Skin epidermis (tissue), 12 donors: Measurements from ENCODE around the gene GRPR.

Source experiments
- H3K27ac ChIP-seq, 21 experiments: fragments of 200-600 bp; sonication (generic) in 11 of 21; one replicate each; pipeline ENCODE4 v1.5.0; 2020; ENCODE audit warnings: mild to moderate bottlenecking in 3 of 21, inconsistent platforms in 2 of 21, moderate library complexity in 2 of 21
- H3K4me3 ChIP-seq, 7 experiments: fragments of 200-600 bp; sonication (generic) in 2 of 7; one replicate each; pipeline ENCODE4 v1.5.0; 2020; ENCODE audit warnings: inconsistent platforms in 2 of 7, mild to moderate bottlenecking in 2 of 7, moderate library complexity in 1 of 7

GRPR gene

DNA sequence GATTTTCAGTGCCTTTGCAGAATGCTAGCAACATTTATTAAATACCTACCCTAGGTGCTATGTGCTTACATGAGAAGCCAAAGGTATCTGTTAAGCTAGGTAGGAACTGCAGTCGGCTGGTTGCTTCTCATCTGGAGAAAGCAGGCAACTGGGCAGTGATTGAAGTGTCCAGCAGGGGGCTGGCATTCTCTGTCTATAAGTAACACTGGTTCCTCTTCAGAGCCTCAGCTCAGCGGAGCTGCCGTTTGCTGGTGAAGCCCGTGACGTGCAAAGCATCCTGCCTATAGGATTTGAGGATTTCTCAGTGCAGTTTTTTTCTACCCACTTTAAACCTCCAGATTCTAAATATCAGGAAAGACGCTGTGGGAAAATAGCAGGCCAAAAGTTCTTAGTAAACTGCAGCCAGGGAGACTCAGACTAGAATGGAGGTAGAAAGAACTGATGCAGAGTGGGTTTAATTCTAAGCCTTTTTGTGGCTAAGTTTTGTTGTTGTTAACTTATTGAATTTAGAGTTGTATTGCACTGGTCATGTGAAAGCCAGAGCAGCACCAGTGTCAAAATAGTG lies at the start of gene GRPR:
Gene GRPR (plus strand): TSS at position 344 of the 565 bp plus-strand sequence. CDS start 389 bp downstream, outside the sequence.
- H3K4me3 ChIP-seq = no peak within 1 kb of the TSS
- H3K27ac ChIP-seq = no peak within 1 kb of the TSS

DNA sequence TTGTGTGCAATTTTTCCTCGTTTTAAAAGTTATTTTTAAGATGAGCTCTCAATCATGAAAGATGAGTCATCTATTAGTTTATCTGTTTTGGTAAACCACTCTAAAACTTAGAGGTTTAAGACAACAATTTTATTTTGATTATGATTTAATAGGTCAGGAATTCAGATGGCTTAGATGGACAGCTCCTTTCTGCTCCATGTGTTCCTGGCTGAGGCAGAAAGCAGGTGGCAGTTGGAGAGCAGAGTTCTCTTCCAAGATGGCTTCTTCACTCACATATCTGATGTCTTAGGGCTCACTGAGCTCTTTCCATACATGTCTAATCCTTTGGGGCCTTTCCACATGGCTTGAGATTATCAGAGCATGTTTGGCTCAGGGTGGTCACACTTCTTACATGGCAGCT lies 48.3 kb upstream of the GRPR start:
- Histone ChIP-seq H3K27ac (no peak overlapping the region), H3K4me3 (no peak overlapping the region)

DNA sequence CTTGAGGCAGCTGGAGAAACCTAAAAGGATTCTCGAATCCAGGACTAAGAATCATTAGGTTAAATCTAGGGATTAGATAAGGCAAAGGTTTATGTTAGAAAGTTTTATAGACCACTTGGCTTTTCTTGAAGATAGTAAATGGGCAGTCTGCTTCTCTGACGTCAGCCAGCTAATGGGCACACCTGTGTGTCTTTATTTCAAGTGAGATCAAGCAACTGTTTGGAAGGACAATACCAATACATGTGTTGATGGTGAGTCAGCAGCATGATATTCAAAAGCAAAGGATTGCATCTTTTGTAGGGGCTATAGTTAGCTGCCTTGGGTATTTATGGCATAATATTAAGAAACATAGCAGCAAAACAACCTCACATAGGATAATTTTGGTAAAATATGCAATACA lies 46.5 kb upstream of the GRPR start:
- no peak overlapping the region for H3K4me3 ChIP-seq

DNA sequence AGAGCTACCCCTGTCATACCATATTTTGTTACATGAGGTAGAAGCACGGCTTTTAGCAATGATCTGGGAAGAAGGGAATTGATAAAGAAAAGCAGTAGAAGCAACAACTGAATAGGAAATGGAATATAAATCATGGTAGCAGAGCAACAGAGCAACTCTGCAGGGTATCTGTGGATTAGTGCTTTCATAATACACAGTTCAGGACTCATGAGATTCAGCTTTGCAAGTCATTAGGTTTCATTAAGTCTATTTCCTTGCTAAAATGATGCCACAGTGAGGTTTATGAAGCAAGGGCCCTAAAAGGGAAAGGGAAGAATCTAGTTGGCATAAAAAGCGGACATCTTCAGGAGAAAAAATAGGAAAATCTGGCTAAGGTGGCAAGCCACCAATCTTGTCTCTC lies 45.6 kb upstream of the GRPR start:
- H3K27ac ChIP-seq = no peak overlapping the region
- H3K4me3 ChIP-seq = no peak overlapping the region

More for the DNA sequence above, 46.5 kb upstream of the GRPR start:
- no peak overlapping the region for H3K27ac ChIP-seq

DNA sequence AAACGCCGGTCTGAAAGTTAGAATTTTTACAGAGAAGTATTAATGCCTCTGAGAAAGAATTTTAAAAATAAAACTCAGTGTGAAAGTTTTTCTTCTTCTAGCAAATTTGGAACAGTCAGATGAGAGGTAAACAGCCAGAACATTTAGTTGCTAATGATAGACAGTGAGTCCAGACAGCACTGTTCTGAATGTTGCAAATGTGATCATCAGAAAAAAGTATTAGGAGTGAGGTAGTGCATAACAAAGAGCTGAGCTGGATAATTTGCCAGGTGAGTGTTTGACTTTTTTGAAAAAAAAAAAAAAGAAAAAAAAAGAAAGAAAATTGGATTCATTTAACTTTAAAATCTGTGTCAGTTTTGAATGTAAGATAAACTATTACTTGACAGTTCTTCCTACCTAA lies 42.0 kb upstream of the GRPR start:
- H3K4me3 ChIP-seq = no peak overlapping the region
- H3K27ac ChIP-seq = no peak overlapping the region

DNA sequence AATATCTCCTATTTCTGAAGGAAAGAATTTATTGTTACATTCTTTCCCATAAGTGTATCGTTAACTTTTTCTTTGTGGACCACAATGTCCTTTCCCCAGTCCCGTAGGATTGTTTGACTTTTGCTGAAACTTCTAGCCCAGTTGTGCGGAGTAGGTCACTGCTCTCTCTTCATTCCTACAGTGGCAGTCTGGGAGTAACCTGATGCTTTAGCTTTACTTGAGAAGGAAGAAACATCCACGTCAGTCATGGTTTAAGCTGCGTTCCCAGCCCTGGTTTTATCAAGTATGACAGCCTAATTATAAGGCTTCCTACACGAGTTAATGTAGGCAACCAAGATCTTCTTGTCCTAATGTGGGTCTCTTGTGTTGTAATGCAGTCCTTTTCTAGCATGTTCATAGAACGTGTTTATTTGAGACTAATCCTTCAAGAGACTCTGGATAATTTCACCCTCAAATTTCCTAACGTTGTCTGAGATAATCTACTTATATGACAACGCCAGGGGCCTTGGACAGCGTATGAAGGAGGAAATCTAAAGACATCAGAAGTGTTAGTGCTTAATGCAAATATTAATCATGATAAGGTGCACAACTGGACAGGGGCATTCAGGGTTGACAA lies 40.8 kb upstream of the GRPR start:
- Histone ChIP-seq H3K4me3 (no peak overlapping the region), H3K27ac (no peak overlapping the region)

DNA sequence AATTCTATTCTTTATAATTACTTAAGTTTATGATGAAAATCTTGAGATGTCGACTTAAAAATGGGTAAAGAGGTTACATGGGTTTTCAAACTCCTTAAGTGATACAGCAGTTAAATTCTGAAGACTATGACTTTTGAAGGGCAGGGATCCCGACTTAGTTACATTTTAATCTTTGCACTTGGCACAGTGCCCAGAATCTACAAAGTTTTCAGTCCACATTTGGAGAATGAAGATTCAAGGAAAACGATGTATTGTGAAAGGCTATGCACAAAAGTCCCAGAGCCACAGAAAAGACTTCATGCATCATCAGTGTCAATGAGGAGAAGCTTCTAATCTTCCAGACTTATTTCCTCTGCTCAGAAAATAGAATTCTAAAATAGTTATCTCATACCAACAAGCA lies 36.3 kb upstream of the GRPR start:
- no peak overlapping the region for H3K4me3 ChIP-seq
- no peak overlapping the region for H3K27ac ChIP-seq

DNA sequence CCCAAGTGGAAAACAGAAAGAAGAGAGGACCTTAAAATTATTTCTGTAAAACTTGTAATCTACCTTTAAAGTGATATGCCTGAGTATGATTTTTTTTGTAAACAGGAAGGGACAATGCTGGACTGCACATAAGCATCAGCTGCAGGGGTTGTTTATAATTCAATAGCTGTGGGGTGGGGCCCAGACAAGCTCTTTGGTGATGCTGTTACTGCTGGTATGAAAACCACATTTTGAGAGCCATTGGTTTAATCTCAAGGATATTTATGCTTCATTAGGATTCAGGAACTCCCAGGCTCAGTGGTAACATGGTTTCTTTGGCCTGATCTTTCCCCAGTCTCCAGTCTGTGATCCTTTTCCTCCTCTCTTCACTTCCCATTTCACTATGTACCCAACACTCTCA lies 34.3 kb upstream of the GRPR start:
- no peak overlapping the region for H3K27ac ChIP-seq
- H3K4me3 ChIP-seq = no peak overlapping the region

DNA sequence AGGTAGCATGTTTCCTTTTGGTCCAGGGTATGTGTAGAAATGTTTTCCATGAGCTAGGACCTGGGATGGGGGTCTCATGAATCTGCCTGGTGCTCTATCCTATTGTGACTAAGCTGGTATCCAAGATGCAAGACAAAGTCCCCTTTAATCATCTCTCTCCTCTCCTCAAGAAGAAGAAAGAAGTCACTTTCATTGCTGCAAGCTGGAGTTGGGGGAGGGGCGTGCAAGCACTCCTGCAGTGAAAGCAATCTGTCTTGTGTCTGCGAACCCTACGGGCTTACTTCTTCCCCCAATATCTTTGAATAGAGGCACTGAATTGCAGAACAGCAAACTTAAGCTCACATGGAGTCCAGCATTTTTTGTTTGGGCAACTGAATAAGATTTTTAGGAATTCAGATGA lies 27.2 kb upstream of the GRPR start:
- H3K27ac ChIP-seq = no peak overlapping the region
- H3K4me3 ChIP-seq = no peak overlapping the region

DNA sequence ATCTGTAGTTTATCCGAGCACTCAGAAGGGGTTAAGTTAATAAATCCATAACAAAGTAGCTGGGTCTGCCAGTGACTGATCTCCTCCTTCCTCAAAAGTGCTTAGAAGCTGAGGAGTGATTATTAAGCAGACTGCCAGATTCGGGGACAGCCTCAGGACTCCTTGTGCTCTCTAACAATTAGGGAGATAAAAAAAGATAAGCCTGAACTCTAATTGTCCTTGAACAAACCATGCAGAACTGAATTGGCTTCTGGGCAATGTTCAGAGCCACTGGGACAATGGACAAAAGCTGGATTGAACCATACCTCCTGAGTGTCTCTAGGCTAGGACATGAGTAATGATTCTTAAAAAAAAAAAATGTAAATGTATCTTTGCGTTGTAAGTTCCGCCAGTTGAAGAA lies 22.7 kb upstream of the GRPR start:
- Histone ChIP-seq H3K4me3 (no peak overlapping the region), H3K27ac (no peak overlapping the region)

DNA sequence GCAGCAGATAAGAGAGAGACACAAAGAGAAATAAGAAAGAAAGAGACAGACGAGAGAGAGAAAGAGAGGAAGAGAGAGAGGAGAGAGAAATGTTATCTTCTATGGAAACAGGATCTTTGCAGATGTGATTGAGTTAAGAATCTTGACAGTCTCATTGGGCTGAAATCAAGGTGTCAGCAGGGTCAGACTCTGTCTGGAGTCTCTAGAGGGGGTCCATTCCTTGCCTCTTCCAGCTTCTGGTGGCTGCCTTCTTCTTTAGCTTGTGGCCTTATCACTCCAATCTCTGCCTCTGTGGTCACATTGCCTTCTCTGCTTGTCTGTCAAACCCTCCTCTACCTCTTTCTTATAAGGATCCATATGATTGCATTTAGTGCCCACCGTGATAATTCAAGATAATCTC lies 21.8 kb upstream of the GRPR start:
- no peak overlapping the region for H3K4me3 ChIP-seq

DNA sequence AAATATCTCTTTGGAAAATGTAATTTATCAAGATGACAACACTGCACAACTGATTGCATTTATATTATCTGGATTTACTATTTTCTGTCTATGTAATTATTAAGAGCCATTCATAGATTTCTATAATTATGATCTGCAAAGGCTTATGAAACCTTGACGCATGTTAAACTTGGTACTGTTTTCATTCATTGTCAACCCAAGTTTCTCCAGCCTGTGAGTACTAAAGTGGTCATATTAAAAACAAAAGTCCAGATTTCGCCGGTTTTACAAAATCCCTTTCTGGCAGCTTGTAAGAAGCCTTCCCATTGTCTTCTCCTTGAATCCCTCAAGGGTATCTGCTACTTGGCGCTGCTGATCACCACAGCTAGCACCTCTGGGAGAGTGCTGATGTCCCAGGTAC lies 19.7 kb upstream of the GRPR start:
- Histone ChIP-seq H3K4me3 (no peak overlapping the region), H3K27ac (no peak overlapping the region)

More for the DNA sequence above, 21.8 kb upstream of the GRPR start:
- H3K27ac ChIP-seq = no peak overlapping the region

DNA sequence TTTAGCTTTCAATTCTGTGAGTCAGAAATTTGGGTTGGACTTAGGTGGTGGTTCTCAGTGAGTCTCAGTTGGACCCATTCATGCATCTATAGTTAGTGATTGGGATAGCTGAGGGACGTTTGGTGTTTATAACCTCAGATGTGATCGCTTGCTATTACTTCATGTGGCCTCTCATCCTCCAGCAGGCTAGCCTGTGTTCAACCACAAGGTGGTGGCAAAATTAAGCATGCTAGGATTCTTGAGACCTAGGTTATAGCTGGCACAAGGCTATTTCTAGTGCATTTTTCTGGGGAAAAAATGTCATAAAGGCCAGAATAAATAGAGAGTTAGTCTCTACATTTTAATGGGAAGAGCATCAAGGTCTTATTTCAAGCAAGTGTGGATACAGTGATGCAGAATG lies 10.9 kb upstream of the GRPR start:
- H3K27ac ChIP-seq = no peak overlapping the region

DNA sequence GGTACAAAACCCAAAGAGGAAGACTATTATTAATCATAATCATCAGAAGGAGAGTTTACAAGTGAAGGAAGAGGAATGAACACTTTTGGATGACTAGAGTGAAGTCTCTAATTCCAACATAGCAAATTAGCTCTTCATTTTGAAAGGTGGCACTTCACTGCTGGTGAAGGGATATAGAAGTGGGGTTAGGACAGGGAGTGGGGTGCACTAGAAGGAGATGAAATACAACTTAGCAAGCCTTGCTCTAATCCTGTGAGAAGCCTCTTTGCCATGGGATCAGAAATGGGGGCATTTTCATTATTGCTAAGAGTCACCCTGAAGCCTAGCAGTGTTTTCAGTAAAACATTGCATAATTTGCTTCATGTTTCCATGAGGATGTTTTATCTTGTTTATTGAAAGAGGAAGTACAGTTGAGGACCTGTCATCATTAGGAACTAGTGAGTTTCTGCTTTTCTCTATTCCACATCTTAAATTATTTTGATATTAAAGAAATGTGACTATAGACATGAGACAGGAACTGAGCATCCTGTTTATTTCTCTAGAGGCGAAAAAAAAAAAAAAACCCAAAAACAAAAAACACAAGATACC lies 9.3 kb upstream of the GRPR start:
- Histone ChIP-seq H3K27ac (no peak overlapping the region), H3K4me3 (no peak overlapping the region)

More for the DNA sequence above, 10.9 kb upstream of the GRPR start:
- H3K4me3 ChIP-seq = no peak overlapping the region

DNA sequence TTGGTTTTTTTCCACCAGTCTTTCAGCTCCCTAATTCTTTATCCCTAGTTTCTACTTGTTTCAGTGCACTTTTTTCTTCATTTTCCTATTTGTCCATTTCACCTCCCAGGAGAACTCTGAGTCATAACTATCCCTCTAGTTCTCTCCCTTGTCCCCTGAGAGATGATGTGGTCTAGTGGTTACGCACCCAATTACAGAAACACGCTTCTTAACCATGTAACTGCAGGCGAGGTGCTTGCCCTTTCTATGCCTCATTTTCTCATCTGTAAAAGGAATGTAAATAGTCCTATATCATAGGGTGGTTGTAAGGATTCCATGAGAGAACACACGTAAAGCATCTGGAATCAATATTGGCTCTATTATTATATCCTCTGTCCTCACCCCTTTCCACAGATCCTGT lies 8.8 kb upstream of the GRPR start:
- no peak overlapping the region for H3K4me3 ChIP-seq
- no peak overlapping the region for H3K27ac ChIP-seq

DNA sequence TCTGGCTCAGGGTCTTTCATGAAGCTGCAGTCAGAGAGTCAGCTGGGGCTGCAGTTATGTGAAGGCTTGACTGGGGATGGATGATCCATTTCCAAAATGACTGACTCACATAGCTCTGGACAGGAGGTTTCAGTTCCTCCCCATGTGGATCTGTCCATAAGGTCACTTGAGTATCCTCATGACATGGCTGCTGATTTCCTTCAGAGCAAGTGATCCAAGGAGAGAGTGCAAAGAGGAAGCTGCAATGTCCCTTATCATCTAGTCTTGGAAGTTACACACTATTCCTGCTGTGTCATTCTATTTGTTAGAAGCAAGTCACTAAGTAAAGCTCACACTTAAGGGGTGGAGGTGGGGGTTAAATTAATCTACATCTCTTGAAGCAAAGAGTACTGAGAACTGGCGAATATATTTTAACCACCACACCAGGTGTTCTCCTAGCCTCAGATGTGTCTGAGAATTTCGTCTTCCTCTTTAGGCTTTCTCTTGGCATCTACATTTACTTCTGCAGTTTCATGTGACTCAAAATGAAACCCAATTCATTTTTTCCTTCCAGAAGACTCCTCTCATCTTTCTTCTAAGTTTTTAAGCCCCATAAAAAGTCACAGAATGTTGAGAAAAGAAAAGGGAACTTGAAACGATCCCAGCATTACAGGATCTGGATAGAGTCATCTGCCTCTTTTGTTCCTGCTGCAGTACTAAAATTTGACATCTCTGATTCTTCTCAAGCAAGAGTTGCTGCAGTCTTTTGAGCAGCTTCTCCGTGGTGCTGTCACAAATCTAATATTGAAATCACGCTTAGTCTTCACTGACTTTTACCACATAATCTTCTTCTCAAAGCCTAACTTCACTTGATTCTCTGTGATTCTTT lies 3.8 kb upstream of the GRPR start:
- Histone ChIP-seq H3K27ac (no peak overlapping the region), H3K4me3 (no peak overlapping the region)

DNA sequence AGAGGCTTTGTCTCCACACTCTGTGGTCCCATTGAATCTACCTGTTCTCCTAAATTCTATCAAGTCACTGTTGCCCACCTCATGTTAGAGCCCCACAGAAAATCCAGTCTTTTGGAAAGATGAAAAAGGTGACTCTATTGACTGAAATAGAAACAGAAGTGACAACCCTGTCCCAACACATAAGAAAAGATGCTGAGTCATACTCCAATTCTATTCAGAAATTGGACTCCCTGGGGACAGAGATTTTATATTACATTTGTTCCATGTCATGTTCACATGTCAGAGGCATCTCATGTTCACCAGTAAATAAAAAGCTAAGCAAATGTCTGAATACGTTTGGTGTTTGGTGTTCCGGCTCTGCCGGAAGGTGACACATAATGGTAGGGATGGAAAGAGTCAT lies 2.9 kb upstream of the GRPR start:
- Histone ChIP-seq H3K4me3 (no peak overlapping the region), H3K27ac (no peak overlapping the region)

DNA sequence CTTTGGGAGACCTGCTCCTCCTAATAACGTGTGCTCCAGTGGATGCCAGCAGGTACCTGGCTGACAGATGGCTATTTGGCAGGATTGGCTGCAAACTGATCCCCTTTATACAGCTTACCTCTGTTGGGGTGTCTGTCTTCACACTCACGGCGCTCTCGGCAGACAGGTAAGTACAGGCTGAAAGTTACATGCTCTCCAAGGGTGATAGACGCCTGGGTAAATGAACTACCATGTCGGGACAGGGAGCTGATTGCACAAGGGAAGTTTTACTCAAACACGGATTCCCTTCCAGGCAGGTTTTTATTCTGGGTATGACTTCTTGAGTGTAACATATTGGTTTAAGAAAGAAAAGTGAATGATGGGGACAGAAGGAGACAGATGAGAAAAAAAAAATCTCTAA lies 836 bp downstream of the GRPR start:
- Histone ChIP-seq H3K27ac (no peak overlapping the region), H3K4me3 (no peak overlapping the region)

DNA sequence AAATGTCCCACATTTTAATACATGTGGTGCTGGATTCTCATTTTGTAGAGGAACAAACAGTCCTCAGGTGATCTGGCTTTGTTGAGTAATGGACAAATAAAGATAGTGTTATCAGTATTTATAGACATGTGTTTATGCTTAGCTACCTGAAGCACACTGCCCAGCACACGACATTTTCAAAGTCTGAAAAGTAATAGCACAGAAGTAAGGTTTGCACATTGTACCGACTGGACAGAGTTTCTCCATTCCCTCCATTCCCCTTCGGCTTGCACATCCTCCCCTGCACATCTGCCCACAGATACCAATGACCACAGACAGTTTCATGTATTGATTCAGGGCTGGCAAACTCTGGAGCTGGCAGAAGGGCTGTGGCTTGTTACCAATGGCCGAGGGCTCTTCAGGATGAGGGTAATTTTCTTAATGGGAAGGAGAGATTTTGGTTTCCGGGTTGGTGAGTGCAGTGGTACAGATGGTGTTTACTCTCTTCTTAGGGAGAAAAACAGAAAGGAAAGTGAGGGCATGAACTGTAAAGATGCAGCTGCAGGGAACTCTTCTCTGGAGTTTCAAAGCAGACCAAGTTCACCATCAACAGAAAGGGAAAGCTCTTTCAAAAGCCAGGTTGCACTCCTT lies 2.3 kb downstream of the GRPR start:
- Histone ChIP-seq H3K27ac (no peak overlapping the region), H3K4me3 (no peak overlapping the region)

DNA sequence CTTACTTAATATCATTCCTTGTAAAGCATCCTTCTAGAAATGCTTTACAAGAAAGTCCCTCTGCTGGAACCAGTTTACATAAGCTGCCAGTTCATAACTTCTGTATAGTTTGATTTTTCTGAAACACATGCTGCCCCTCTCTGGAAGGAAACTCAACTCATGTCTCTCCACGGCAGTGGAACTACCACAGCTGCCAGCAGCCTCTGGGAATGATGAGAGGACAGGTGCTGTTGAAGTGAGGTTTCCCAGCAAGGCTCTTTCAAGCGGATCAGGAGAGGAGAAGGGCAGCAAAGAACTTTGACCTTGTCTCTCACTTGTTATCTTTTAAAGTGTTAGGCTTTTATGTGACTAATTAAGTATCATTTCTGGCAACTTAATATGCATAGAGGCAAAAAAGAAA lies 7.3 kb downstream of the GRPR start:
- Histone ChIP-seq H3K4me3 (no peak overlapping the region), H3K27ac (no peak overlapping the region)
